Ramos (cell line): Measurements from ENCODE around the gene PCGF2.

ENCODE experiments used
- in situ Hi-C: fragments of 300-500 bp; cut with MboI; formaldehyde crosslinking; loops from one replicate; pipeline ENCODE4 v1.14.3; 2022; ENCODE audit warnings: low sequenced_read_pairs; ENCODE audit not compliant: unreplicated experiment

The PCGF2 gene

DNA sequence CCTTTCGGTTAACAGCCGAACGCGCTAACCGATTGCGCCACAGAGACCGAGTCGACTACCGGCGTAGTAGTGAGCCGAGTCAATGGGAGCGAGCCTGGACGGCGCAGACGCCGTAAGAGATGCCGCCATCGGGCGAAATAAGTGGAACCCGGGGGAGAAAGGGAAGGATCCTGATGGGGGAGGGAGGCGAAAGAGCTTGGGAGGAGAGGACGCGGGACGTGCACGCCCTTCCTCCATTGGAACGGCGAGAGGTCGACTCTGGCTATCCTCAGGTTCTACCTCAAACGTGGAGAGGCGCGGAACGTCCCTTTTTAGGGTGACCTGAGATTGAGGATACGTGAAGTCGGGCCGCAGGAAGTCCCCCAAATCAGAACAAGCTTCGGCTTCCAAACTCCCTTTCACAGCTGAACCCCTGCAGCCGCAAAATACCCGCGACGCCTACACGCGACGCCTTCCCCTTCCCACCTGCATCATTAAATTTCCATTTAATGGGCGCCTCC lies 3.7 kb upstream of the PCGF2 start:
- in situ Hi-C loops: no loop called here

- in situ Hi-C loops: no loop called here
Measured at GRCh38 chr17:38751144-38751807, 3.1 kb upstream of the PCGF2 start.

GRCh38 chr17:38750312-38751121 lies 2.4 kb upstream of the PCGF2 start:
- in situ Hi-C loops: no loop called here

GRCh38 chr17:38750044-38750311 lies 1.8 kb upstream of the PCGF2 start:
- in situ Hi-C loops: no loop called here

DNA sequence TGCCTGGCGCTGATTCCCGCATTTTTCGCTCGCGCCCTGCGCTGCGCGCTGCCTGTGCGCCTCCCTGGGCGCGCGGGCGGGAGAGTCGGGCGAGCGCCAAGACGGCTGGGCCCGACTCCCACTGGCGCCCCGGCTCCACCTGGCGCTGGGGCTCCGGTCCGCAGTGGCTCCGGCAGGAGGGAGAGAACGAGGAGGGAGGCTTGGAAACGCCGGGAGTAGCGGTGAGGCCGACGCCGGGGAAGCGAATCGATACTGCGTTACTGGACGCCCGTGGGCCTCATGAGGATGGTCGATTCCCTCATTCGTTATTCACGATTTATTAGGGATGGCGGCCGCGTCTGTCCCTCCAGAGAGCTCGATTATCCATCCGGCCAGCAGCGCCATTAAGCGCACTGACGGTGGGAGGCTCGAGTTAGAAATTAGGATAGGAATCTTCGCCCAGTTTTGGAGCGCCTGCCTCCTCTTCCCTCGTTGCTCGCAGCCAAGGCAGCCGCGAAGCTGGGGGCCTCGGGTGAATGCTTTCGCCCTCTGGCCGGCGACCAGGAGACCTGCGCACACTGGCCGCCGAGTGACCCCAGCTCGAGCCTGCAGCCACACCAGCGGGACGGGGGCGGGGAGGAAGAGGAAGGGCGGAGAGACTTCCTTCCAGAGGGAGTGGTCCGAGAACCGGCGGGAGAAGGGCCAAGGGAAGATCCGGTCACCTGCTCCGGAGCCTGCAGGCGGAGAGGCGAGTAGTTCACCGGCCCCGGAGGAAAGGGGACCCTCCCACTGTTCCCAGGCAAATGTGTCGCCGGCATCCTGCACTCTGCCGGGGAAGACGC lies 1.3 kb upstream of the PCGF2 start:
- in situ Hi-C loops: no loop called here

GRCh38 chr17:38748892-38749222 lies 721 bp upstream of the PCGF2 start:
- in situ Hi-C loops: no loop called here

DNA sequence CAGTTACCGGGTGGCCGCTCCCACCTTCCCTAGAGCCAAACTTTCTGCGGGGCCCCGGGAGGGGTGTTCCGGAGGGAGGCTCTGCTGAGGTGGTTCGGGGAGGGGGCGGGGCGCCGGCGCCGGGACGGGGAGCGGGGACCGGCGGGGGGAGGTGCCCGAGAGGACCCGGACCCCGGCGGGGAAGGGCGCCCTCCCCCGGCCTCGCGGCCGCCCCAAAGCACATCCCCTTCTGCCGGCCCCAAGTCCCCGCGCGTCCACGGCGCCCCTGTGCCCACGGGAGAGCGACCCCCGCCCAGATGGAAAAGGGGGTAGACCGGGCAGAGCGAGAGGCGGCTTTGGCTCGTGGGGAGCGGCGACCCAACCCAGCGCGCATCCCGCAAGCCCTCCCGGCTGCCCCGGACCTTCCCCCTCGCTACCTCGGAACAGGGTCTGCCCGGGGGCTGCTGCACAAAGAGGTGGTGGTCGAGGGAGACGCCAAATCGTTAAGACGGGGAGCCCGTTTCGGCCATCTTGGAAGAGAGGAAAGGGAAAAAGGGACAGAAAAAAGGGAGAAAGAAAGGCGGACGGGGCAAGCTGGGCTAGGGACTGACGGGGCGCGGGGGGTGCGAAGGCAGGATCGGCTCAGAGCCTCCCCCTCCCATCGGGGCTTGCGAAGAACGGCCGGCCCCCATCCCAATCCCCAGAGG lies 530 bp downstream of the PCGF2 start:
- in situ Hi-C loops: no loop called here

GRCh38 chr17:38746849-38747462 lies 1.2 kb downstream of the PCGF2 start:
- in situ Hi-C loops: no loop called here

DNA sequence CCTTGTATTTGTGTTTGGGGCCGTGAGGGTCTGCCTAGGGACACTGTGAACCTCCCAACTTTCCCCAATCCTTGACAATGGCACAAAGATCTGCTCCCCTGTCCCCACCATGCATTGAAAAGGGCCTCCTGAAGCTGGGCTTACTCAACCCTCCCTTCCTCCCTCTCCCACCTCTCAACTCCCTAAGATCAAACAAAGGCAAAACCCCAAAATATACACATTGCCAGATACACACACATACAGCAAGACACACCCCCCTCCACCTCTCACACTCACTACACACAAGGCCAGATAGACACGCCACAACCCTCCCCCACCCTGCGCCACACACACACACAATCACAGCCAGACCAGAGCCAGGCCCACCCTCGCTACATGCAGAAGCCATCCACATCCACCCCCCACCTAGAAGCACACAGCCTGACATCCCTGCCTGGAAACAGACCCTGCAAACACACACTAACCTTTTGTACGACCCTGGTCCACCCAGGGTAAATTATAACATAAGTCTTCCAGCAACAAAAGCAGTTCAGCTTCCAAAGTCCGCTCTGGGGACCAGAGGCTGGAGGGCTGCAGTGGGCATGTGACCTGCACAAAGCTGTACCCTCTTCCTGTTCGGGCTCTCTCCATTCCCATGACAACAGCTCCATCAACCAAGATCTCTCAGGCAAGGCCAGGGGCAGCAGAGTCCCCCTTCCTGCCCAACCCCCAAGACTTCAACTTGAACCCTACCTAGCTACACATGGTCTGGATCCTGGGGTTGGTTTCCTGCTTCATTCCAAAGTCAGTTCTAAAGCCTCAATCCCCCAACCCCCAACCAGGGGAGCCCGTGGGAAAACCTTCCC lies 1.9 kb downstream of the PCGF2 start:
- in situ Hi-C loops: no loop called here

GRCh38 chr17:38745545-38745944 lies 2.6 kb downstream of the PCGF2 start:
- in situ Hi-C loops: no loop called here

GRCh38 chr17:38743556-38744171 lies 4.5 kb downstream of the PCGF2 start:
- in situ Hi-C loops: no loop called here

- in situ Hi-C loops: no loop called here
Measured at GRCh38 chr17:38742411-38743308, 5.5 kb downstream of the PCGF2 start.

GRCh38 chr17:38741921-38742410 lies 6.2 kb downstream of the PCGF2 start:
- in situ Hi-C loops: no loop called here

DNA sequence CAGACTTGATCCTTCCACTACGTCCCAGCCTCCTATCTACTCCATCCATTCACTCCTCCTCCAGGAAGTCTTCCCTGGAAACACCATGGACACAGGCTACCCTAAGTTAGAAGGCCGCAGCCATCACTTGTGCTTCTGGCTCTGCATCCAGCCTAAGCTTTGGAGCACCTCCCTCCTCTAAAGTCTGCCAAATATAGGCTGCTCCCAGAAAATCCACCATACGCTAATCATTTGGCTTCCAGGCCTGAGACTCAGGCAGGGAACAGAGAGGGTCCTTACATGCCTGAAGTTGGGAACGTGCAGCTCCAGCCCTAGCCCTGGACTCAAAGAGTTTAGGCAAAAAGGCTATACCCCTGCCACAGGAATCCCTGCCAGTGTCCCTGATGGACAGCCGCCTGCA lies 6.7 kb downstream of the PCGF2 start:
- in situ Hi-C loops: no loop called here

DNA sequence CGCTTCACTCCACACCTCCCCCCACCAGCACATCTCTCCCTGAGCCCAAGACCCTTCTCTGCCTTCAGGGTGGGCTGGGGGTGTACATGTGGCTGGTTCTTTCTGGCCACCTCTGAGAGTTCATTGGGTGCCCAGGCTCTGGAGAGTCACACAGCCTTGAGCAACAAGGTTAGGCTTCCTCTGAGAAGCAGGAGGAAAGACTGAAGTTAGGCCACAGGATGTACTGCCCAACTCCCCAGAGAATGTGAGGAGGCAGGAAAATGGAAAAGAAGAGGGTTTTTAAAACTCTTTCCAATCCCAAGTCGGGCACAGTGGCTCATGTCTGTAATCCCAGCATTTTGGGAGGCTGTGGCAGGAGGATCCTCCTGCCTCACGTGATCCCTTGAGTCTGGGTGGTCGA lies 7.3 kb downstream of the PCGF2 start:
- in situ Hi-C loops: no loop called here

DNA sequence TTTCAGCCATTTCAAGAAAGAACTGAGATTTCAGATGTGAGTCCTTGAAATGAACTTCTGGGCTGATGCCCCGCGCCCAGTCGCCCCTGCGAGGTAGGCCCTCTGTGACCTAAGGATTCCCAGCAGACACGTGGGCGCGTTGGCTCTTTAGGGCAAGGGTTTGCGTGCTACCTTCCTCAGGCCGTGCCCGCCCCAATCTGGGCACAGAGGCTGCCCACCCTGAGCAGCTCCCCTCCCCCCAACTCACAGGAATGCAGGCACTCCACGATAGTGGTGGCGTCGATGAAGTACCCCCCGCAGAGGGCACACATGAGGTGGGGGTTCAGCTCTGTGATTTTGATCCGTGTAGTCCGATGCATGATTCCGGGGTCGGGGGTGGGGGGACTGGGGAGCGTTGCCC lies 8.1 kb downstream of the PCGF2 start:
- in situ Hi-C loops: no loop called here

- in situ Hi-C loops: no loop called here
Measured at GRCh38 chr17:38739305-38739704, 8.8 kb downstream of the PCGF2 start.

- in situ Hi-C loops: no loop called here
Measured at GRCh38 chr17:38738686-38739085, 9.4 kb downstream of the PCGF2 start.
